ENCODE results near the gene ARID1B. TPM values are rescaled to one million over a fixed set of nuclear protein-coding genes. Genes with fewer than 3 reads are reported as not detected.

ARID1B gene
- total RNA-seq, 2 donors from 2014 or later: 62.9 to 71.6 TPM

DNA sequence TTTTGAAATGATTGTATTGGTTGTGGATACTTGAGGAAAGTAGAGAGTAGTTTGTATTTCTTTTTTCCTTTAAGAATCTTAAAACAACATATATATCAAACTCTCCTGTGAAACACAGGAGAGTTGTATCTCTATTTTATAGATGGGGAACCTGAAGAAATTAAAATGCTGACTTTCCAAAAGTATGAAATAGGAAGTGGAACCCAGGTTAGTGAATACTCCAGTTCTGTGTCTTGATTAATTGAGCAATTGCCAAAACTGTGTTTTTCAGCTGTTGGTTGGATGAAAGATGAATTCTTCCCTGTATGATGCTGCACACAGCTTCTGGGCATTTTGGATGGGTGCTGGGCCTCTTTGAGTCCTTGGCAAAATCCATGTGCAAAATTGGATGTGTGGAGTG is 86.3 kb downstream of the ARID1B start:
- H3K36me3 Mint-ChIP-seq (ENCODE audit: insufficient read depth in 2 of 2): peaks cover 2 to 5% of the 10 kb centered on the region in 2 donors
- H3K9me3 Mint-ChIP-seq: no peaks in the 10 kb centered on the region
- no peak for ATAC-seq (replicated peaks in 1 of 2)
- no peaks in the 10 kb centered on the region for H3K27me3 Mint-ChIP-seq (ENCODE audit: low read depth)
- peaks cover 70% of the 10 kb centered on the region for H3K4me1 Mint-ChIP-seq (ENCODE audit: low read depth)
- H3K27ac Mint-ChIP-seq: peak overlapping the region; percentile 72
- no peak for DNase-seq
- H3K4me3 Mint-ChIP-seq: peak overlapping the region in 1 of 2 donors; percentile 2

DNA sequence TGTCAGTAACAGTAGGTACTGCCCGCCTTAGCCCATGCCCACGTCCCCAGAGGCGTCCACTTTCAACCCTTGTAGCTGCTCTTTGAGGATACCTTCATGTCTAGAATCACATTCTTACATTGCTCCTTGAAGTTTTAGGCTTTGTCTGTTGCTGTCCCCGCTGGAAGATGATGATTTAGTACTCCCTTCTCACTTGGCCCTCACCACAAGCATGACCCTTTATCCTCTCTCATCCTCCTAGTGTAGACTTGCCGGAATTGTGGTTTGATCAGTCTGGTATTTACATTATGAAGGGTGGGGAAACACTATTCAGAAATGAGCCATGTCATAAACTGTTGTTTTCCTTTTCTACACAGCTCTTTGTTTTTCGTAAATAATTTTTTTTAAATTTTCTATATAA is 87.4 kb downstream of the ARID1B start:
- ATAC-seq (replicated peaks in 1 of 2): no peak
- Mint-ChIP-seq H3K36me3 (ENCODE audit: insufficient read depth in 2 of 2) (peaks cover 2 to 5% of the 10 kb centered on the region in 2 donors), H3K4me3 (no peak overlapping the region), H3K27me3 (ENCODE audit: low read depth) (no peaks in the 10 kb centered on the region), H3K9me3 (no peaks in the 10 kb centered on the region), H3K27ac (no peak overlapping the region), H3K4me1 (ENCODE audit: low read depth) (peaks cover 71% of the 10 kb centered on the region)
- DNase-seq: no peak

DNA sequence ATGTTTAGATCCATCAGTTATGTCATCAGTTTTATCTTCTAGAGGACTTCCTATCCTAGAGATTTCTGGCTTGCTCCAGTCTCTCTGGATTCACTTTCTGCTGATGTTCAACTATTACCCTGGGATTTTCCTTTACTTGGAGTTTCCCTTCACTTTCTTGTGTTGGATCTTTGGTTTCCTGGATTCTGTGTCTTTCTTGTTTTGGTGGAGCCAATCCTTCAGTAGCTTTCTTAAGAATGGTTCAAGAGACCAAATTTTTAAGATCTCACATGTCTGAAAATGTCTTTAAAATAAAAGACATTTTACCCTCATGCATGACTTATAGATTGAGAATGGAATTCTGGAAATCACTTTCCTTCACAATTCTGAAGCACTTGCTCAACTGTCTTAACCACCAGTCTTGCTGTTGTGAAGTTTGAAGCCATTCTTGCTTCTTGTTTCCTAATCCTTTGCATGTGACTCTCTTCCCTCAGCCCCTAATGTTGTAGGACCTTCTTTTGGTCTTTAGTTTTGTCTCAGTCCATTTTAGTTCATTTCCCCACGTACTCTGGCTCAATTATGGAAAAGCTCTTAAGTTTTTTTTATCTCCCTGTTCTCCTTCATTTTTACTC is 87.9 kb downstream of the ARID1B start:
- peak overlapping the region; percentile 88 for H3K27ac Mint-ChIP-seq
- no peak for ATAC-seq (replicated peaks in 1 of 2)
- DNase-seq: no peak
- no peaks in the 10 kb centered on the region for H3K9me3 Mint-ChIP-seq
- H3K4me1 Mint-ChIP-seq (ENCODE audit: low read depth): peaks cover 65% of the 10 kb centered on the region
- H3K27me3 Mint-ChIP-seq (ENCODE audit: low read depth): no peaks in the 10 kb centered on the region
- peak overlapping the region in 1 of 2 donors; percentile 0 for H3K4me3 Mint-ChIP-seq
- peaks cover 2 to 5% of the 10 kb centered on the region in 2 donors for H3K36me3 Mint-ChIP-seq (ENCODE audit: insufficient read depth in 2 of 2)

DNA sequence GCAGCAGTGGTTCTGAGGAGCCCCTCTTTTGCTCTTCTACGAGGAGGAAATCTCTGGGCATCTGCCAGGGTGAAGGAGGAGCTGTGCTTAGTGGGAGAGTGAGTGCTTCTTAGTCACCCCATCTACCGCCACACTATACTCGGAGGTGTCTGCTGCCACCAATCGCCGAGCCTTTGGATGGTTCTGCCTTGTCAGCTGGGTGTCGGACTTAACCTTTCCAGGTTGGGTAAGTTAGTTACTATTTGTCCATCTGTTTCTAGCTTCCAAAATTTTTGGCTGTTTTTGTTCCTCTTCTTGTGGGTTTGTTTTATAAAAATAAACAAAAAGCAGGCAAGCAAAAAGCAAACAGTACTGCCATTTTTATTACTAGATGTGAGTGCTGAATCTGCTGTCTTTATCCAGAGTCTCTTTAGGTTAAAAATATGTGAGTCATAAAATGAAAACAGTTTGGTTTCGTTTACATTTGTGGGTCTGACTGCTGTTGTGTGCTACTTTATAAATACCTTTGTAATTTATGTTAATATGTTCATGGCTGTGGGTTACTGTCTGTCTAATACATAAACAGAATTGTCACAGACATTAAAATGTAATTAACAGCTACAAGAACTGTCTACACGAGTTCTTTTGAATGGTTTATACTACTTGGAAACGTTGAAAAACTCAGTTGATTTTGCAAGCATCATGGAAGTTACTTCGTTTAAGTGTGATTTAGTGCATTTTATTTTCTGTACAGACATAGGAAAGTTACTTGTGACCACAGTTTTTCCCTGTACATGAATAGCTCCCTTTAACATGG is 89.2 kb downstream of the ARID1B start:
- peaks cover 59% of the 10 kb centered on the region for H3K4me1 Mint-ChIP-seq (ENCODE audit: low read depth)

DNA sequence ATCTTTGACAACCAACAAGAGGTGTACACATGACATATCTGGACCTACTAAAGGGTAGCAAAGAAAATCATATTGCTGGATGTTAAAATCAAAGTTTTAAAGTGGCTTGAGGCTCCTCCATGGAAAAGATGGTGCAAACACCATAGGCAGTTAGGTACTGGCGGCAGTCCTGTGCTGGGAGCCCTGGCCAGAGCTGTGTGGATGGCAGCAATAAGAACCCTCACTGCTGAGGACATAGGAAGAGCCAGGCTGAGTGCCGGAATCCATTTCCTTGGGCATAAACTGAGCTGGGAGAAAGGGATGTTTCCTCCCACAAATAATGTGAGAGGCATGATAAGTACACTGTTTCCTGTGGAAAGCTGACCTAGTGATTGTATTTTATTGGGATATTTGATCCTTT is 89.9 kb downstream of the ARID1B start:
- Mint-ChIP-seq H3K36me3 (ENCODE audit: insufficient read depth in 2 of 2) (peaks cover 2% of the 10 kb centered on the region in 2 donors), H3K9me3 (no peaks in the 10 kb centered on the region), H3K27ac (peak overlapping the region; percentile 38), H3K27me3 (ENCODE audit: low read depth) (no peaks in the 10 kb centered on the region), H3K4me3 (peak overlapping the region in 1 of 2 donors; percentile 73), H3K4me1 (ENCODE audit: low read depth) (peaks cover 52% of the 10 kb centered on the region)
- ATAC-seq (replicated peaks in 1 of 2): no peak
- DNase-seq: no peak

More for the DNA sequence above, 89.2 kb downstream of the ARID1B start:
- ATAC-seq (replicated peaks in 1 of 2) (peak; percentile 76), DNase-seq (peak; percentile 42 to 45)
- Mint-ChIP-seq H3K4me3 (peak overlapping the region; percentile 54 to 73), H3K36me3 (ENCODE audit: insufficient read depth in 2 of 2) (peaks cover 2 to 5% of the 10 kb centered on the region in 2 donors), H3K9me3 (no peaks in the 10 kb centered on the region), H3K27me3 (ENCODE audit: low read depth) (no peaks in the 10 kb centered on the region), H3K27ac (peak overlapping the region; percentile 88)

DNA sequence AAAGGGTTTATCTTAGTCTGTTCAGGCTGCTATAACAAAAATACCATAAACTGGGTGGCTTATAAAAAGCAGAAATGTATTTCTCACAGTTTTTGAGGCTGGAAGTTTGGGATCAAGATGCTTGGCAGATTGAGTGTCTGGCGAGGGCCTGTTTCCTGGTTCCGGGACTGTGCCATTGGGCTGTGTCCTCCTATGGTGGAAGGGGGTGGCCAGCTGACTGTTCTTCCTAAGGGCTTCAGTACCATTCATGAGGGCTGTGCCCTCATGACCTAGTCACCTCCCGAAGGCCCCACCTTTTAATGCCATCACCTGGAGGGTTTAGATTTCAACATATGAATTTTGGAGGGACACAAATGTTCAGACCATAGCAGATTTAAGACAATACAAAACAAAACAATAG is 91.2 kb downstream of the ARID1B start:
- H3K4me1 Mint-ChIP-seq (ENCODE audit: low read depth): peaks cover 40% of the 10 kb centered on the region
- DNase-seq (no peak), ATAC-seq (replicated peaks in 1 of 2) (no peak)
- H3K4me3 Mint-ChIP-seq: no peak overlapping the region
- H3K36me3 Mint-ChIP-seq (ENCODE audit: insufficient read depth in 2 of 2): peaks cover 2% of the 10 kb centered on the region in 2 donors
- no peaks in the 10 kb centered on the region for H3K27me3 Mint-ChIP-seq (ENCODE audit: low read depth)
- peak overlapping the region; percentile 64 for H3K27ac Mint-ChIP-seq
- H3K9me3 Mint-ChIP-seq: no peaks in the 10 kb centered on the region

DNA sequence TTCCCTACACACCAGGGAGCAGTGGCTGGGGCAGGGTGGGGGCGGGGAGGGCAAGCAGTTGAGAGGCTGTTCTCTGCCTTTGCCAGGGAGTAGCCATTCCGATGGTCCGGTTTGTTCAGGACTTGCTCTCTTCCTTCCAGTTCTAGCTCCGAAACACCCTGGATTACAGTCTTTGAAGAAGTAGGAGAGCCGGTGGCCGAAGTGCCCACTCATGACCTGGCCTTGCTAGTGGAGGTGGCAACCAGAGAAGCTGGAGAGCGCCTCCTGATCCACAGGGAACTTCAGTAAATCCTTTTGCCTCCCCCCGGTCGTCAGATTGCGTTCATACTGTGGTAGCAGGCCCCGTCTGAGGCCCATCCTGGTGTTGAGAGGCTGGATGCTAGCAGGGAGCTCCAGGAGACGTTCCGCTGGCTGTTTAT is 92.8 kb downstream of the ARID1B start:
- no peaks in the 10 kb centered on the region for H3K9me3 Mint-ChIP-seq
- H3K27ac Mint-ChIP-seq: no peak overlapping the region
- peaks cover 51% of the 10 kb centered on the region for H3K4me1 Mint-ChIP-seq (ENCODE audit: low read depth)
- ATAC-seq (replicated peaks in 1 of 2) (no peak), DNase-seq (no peak)
- no peak overlapping the region for H3K4me3 Mint-ChIP-seq
- peaks cover 2% of the 10 kb centered on the region in 2 donors for H3K36me3 Mint-ChIP-seq (ENCODE audit: insufficient read depth in 2 of 2)
- H3K27me3 Mint-ChIP-seq (ENCODE audit: low read depth): no peaks in the 10 kb centered on the region

DNA sequence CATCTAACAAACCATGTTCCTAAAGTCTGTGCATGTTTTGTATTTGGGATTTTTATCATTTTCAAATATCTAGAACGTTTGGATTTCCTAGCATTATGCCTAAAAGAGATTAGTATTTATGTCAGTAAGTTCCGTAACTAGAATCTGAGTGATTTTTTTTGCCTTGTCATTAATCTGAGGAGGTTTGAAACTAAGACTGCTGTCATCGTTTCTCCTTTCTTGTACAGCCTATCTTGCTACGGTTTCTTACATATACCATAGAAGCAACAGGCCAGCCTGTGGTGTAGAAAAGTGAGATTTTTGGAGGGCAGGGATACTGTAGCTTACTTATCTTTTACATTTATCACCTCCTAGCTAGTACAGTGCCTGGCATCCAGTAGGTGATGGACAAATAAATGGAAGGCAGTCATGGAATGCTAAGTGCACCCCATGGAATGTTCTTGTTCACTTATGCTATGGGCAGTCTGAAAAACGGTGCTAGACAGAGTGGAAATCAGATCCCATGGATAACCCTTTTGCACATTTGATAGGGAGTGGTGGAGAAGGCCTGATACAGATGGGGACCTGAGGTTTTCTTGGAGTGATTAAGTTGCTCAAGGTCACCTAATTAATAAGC is 93.9 kb downstream of the ARID1B start:
- H3K27me3 Mint-ChIP-seq (ENCODE audit: low read depth): no peaks in the 10 kb centered on the region
- ATAC-seq (replicated peaks in 1 of 2): no peak
- peak overlapping the region; percentile 35 for H3K27ac Mint-ChIP-seq
- no peak for DNase-seq
- no peak overlapping the region for H3K4me3 Mint-ChIP-seq
- H3K36me3 Mint-ChIP-seq (ENCODE audit: insufficient read depth in 2 of 2): no peaks in the 10 kb centered on the region
- no peaks in the 10 kb centered on the region for H3K9me3 Mint-ChIP-seq
- H3K4me1 Mint-ChIP-seq (ENCODE audit: low read depth): peaks cover 50% of the 10 kb centered on the region

DNA sequence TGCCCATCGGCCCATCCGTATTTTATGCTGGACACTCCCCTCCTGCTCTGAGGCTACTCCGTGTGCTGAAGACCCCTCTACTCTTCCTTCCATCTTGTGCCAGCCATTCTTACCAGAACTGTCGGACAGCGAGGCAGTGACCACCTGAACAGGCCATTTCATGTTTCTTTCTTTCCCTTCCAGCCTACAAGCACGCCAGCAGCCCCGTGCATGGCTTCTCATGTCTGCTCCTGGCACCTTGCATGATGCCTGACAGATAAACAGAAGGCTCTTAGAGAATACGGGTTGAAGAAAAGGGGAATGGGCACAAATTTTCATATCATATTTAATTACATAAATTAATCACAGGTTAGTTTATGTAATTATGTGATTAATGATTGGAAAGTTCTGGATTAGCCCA is 95.7 kb downstream of the ARID1B start:
- Mint-ChIP-seq H3K27ac (no peak overlapping the region), H3K27me3 (ENCODE audit: low read depth) (no peaks in the 10 kb centered on the region), H3K4me1 (ENCODE audit: low read depth) (peaks cover 38% of the 10 kb centered on the region), H3K4me3 (no peak overlapping the region), H3K9me3 (no peaks in the 10 kb centered on the region), H3K36me3 (ENCODE audit: insufficient read depth in 2 of 2) (no peaks in the 10 kb centered on the region)
- ATAC-seq (replicated peaks in 1 of 2) (no peak), DNase-seq (no peak)

DNA sequence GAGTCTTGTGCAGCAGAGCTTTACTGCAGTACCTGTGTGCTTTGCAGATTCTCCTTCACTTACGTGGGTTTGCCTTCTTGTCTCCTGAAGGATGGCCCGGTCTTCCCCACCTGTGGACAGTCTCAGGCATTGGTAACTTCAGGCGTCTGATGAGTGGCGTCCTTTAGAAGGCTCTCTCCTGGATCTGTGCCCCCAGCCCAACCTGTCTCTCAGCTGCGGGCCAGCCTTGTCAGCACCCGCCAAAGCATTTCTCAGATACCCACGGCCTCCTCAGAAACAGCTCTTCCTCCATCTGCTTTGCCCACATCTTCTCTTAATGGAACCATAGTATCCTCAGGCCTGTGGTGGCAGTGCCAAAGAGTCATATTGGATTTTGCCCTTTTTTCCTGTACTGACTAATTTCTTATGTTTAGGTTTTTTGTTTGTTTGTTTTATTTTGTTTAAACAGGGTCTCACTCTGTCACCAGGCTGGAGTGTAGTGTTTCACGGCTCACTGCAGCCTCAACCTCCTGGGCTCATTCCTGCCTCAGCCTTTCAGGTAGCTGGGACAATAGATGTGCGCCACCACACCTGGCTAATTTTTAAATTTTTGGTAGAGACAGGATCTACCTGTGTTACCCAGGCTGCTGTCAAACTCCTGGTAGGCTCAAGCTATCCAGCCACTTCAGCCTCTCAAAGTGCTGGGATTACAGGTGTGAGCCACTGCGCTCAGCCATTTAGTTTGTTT is 96.6 kb downstream of the ARID1B start:
- Mint-ChIP-seq H3K36me3 (ENCODE audit: insufficient read depth in 2 of 2) (no peaks in the 10 kb centered on the region), H3K4me3 (no peak overlapping the region), H3K27ac (no peak overlapping the region), H3K4me1 (ENCODE audit: low read depth) (peaks cover 30% of the 10 kb centered on the region), H3K9me3 (no peaks in the 10 kb centered on the region), H3K27me3 (ENCODE audit: low read depth) (no peaks in the 10 kb centered on the region)
- no peak for DNase-seq
- no peak for ATAC-seq (replicated peaks in 1 of 2)

DNA sequence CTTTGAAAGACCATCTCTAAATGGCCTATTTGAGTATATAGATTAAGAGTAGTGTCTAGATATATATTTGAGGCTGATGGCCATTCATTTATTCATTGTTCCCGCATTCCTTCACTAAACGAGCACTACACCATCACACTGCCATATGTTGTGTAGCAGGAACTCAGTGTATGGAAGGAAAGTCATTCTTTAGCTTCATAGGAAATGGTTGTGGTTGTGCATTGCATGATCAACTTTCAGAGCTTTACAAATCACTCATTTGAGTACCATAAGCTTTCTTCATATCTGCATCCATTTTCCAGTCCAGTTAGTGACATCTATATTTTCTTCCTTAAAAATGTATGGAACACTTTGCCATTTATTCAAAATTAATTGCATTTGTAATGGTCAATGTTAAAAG is 97.9 kb downstream of the ARID1B start:
- Mint-ChIP-seq H3K4me3 (peak overlapping the region in 1 of 2 donors; percentile 56), H3K27ac (peak overlapping the region; percentile 58), H3K9me3 (no peaks in the 10 kb centered on the region), H3K27me3 (ENCODE audit: low read depth) (no peaks in the 10 kb centered on the region), H3K36me3 (ENCODE audit: insufficient read depth in 2 of 2) (no peaks in the 10 kb centered on the region), H3K4me1 (ENCODE audit: low read depth) (peaks cover 39% of the 10 kb centered on the region)
- DNase-seq: no peak
- peak; percentile 65 to 82 for ATAC-seq (replicated peaks in 1 of 2)

DNA sequence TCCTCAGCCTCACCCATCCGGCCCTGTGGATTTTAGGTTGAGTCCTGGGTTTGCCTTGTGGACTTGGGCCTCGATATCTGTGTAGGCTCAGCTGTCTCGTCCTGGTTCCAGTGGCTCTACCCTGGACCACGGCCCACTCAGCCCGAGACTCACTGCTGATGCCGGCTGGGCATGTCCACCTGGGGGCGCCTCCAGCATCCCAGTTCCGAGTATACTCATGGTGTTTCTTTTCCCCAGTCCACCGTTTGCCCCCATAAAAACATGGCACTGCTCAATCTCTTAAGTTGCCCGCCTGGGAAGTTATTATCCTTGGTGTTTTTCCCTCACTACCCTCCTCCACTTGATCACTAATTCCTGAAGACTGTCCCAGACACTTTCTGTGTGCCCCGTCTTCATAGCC is 99.1 kb downstream of the ARID1B start:
- ATAC-seq (replicated peaks in 1 of 2) (no peak), DNase-seq (no peak)
- no peak overlapping the region for H3K4me3 Mint-ChIP-seq
- H3K27me3 Mint-ChIP-seq (ENCODE audit: low read depth): no peaks in the 10 kb centered on the region
- no peak overlapping the region for H3K27ac Mint-ChIP-seq
- peaks cover 39% of the 10 kb centered on the region for H3K4me1 Mint-ChIP-seq (ENCODE audit: low read depth)
- no peaks in the 10 kb centered on the region for H3K9me3 Mint-ChIP-seq
- H3K36me3 Mint-ChIP-seq (ENCODE audit: insufficient read depth in 2 of 2): no peaks in the 10 kb centered on the region
